MCF 10A (cell line): Measurements from ENCODE around the gene ADGRL3. TPM values are rescaled to one million over a fixed set of nuclear protein-coding genes. Genes with fewer than 3 reads are reported as not detected.

ENCODE experiments used
- BruUV-seq: library from RNA; stranded (reverse); fragments of 400-500 nt; replicated peaks from 2 replicates; lab custom pipeline; 2021; lab: Mats Ljungman, UMichigan
- CTCF ChIA-PET: fragments of 300-600 bp; sonication (Branson Sonifier 250); formaldehyde crosslinking; extraction: SDS; loops from one replicate; lab custom pipeline; 2021; ENCODE audit warnings: antibody characterized with exemption, inconsistent platforms; lab: Yijun Ruan, JAX
- POLR2A ChIA-PET: fragments of 300-600, 350-650 bp; sonication (Branson Sonifier 250); formaldehyde crosslinking; extraction: SDS; loops from one replicate; lab custom pipeline; 2020; ENCODE audit warnings: antibody characterized with exemption, inconsistent platforms; lab: Yijun Ruan, JAX
- DNase-seq: peaks from one replicate; pipeline ENCODE4 v3.0.0-alpha.2; 2018; ENCODE audit not compliant: unreplicated experiment
- H3K27ac Mint-ChIP-seq: one replicate; pipeline ENCODE4 v1.8.0; 2022; ENCODE audit warnings: mild to moderate bottlenecking, low read depth, mixed read lengths; ENCODE audit not compliant: unreplicated experiment
- H3K27me3 Mint-ChIP-seq: one replicate; pipeline ENCODE4 v1.8.0; 2022; ENCODE audit warnings: mixed read lengths; ENCODE audit not compliant: insufficient read depth, unreplicated experiment
- H3K36me3 Mint-ChIP-seq: one replicate; pipeline ENCODE4 v1.8.0; 2022; ENCODE audit warnings: mild to moderate bottlenecking, moderate library complexity, mixed read lengths; ENCODE audit not compliant: insufficient read depth, unreplicated experiment
- H3K4me1 Mint-ChIP-seq: one replicate; pipeline ENCODE4 v1.8.0; 2022; ENCODE audit warnings: mixed read lengths; ENCODE audit not compliant: insufficient read depth, unreplicated experiment
- H3K4me3 Mint-ChIP-seq: one replicate; pipeline ENCODE4 v1.8.0; 2022; ENCODE audit warnings: mild to moderate bottlenecking, moderate library complexity, mixed read lengths; ENCODE audit not compliant: unreplicated experiment
- H3K9me3 Mint-ChIP-seq: one replicate; pipeline ENCODE4 v1.8.0; 2022; ENCODE audit warnings: mixed read lengths; ENCODE audit not compliant: unreplicated experiment
- CTCF ChIP-seq: fragments of 200-600 bp; IDR thresholded peaks from one replicate; pipeline ENCODE4 v1.8.0; 2022; ENCODE audit warnings: antibody characterized with exemption, mild to moderate bottlenecking; ENCODE audit not compliant: unreplicated experiment
- intact Hi-C: fragments of 100-400 bp; cut with micrococcal nuclease; formaldehyde crosslinking; loops from 2 replicates; pipeline ENCODE4 v1.14.1; 2022
- total RNA-seq: library from RNA; stranded (reverse); gene quantifications from 2 replicates; pipeline ENCODE4 v1.2.3, GENCODE V29; 2022

Gene ADGRL3
- total RNA-seq, 1 experiment from 2014 or later: 3.6 TPM

DNA sequence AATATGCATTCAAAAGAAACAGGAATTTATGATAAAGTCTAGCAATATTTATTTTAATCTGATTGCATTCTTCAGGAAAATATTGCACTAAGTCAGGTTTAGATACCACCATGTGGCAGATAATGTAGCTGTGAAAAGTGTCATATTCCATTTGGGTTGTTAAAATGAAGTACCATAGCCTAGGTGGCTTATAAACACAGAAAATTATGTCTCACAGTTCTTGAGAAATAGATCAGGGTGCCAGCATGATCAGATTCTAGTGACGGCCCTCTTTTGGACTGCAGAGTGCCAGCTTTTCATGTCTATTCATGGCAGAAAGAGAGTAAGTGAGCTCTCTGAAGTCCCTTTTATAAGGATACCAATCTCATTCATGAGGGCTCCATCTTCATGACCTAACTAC lies 5.6 kb upstream of the ADGRL3 start:
- BruUV-seq: no TSS peak
- ChIA-PET CTCF (interaction anchor here (0.6 to 1.0 kb wide), 3 partner anchors 9 to 389 kb away, joined by 3 read pairs; no protein-coding TSS in a partner anchor), POLR2A (no interaction called here)
- H3K36me3 Mint-ChIP-seq: no peaks in the 10 kb centered on the region
- H3K27ac Mint-ChIP-seq: no peak overlapping the region
- no peak for TF ChIP-seq CTCF
- no peaks in the 10 kb centered on the region for H3K9me3 Mint-ChIP-seq
- intact Hi-C loops: no loop called here
- no peaks in the 10 kb centered on the region for H3K27me3 Mint-ChIP-seq
- no peaks in the 10 kb centered on the region for H3K4me1 Mint-ChIP-seq
- no peak overlapping the region for H3K4me3 Mint-ChIP-seq
- no peak for DNase-seq

DNA sequence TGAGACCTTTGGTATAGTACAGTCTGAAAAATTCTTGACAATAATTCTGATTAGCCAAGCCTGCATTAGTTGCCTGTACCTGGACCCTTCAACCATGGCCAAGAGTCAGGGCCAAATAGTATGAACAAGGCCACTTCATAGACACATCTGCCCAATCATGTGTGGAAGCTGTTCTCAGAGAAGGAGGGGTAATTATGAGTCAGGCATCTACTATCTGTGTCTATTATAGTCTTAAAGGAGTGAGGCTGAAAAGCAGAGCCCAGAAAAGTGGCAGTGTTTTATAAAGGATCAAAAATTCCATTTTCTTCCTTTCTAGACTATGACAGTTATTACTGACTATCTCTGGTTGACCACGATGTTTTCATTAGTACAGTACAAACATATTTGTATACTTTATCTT lies 5.0 kb upstream of the ADGRL3 start:
- Mint-ChIP-seq H3K36me3 (no peaks in the 10 kb centered on the region), H3K4me3 (no peak overlapping the region), H3K27ac (no peak overlapping the region), H3K27me3 (no peaks in the 10 kb centered on the region), H3K9me3 (no peaks in the 10 kb centered on the region), H3K4me1 (no peaks in the 10 kb centered on the region)
- TF ChIP-seq CTCF: no peak
- no peak for DNase-seq
- POLR2A ChIA-PET: no interaction called here
- CTCF ChIA-PET: interaction anchor here (0.6 to 1.0 kb wide), 4 partner anchors 9 to 390 kb away, joined by 3 read pairs; no protein-coding TSS in a partner anchor
- intact Hi-C loops: no loop called here
- no TSS peak for BruUV-seq

DNA sequence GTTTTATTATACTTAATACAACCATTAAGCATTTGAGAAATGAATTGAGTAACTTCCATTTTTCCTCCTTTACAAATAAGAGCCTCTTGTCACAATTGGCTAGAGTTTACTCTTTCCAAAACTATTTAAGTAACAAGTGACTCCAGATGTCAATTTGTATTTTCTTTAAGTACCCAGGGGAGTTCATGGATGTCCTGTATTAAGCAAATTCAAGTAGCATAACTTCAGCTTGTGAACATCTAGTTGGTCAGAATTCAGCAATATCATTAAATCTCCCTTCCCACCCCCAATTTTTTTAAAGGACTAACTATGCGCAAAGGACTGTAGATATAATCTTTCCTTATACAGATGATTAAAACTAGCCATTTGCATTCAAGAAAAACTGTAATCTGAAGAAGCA lies 1.4 kb upstream of the ADGRL3 start:
- no peak overlapping the region for H3K27ac Mint-ChIP-seq
- no peak overlapping the region for H3K4me3 Mint-ChIP-seq
- BruUV-seq: no TSS peak
- DNase-seq: no peak
- TF ChIP-seq CTCF: no peak
- no peaks in the 10 kb centered on the region for H3K9me3 Mint-ChIP-seq
- no peaks in the 10 kb centered on the region for H3K27me3 Mint-ChIP-seq
- POLR2A ChIA-PET: interaction anchor here (0.7 kb wide), 1 partner anchor 1296 kb away, joined by 3 read pairs; no protein-coding TSS in a partner anchor
- intact Hi-C loops: no loop called here
- CTCF ChIA-PET: interaction anchor here (1.3 kb wide), 1 partner anchor 13 kb away, joined by 3 read pairs; no protein-coding TSS in a partner anchor
- no peaks in the 10 kb centered on the region for H3K36me3 Mint-ChIP-seq
- H3K4me1 Mint-ChIP-seq: peaks cover 13% of the 10 kb centered on the region

DNA sequence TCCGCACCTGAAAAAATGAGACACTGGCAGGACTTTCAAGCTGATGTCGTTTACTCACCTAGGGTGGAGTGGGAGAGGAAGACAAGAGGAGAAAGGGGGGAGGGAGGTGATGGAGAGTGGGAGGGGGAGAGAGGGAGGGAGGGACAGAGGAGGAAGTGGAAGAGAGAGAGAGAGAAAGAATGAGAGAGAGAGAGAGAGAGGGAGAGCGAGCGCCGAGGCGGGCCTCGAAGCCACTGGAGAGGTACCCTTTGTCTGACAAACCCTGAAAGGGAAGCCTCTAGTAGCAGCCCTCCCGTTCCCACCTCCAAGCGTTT lies 296 bp upstream of the ADGRL3 start:
- H3K9me3 Mint-ChIP-seq: no peaks in the 10 kb centered on the region
- DNase-seq: no peak
- TF ChIP-seq CTCF: no peak
- CTCF ChIA-PET: interaction anchor here (1.3 kb wide), 1 partner anchor 14 kb away, joined by 3 read pairs; no protein-coding TSS in a partner anchor
- H3K4me3 Mint-ChIP-seq: peak overlapping the region; percentile 79
- no peak overlapping the region for H3K27ac Mint-ChIP-seq
- POLR2A ChIA-PET: no interaction called here
- H3K36me3 Mint-ChIP-seq: no peaks in the 10 kb centered on the region
- H3K4me1 Mint-ChIP-seq: peaks cover 21% of the 10 kb centered on the region
- intact Hi-C loops: loop anchor here (5.0 to 10.0 kb wide), 3 partner anchors 265 to 1445 kb away; no protein-coding TSS in a partner anchor
- BruUV-seq: no TSS peak
- H3K27me3 Mint-ChIP-seq: no peaks in the 10 kb centered on the region
